HG03060 (cell line): Measurements from ENCODE around the gene NTM.
"Not testable (repeated sequence)": the region's sequence is repeated elsewhere in the genome, so short reads cannot be mapped to it uniquely, and the experiment has no call there.

ENCODE experiments used
- ATAC-seq: cut with Tn5 transposase; IDR thresholded peaks from one replicate; pipeline ENCODE4 v1.9.1; 2021; ENCODE audit warnings: low read depth, moderate number of reproducible peaks; ENCODE audit not compliant: unreplicated experiment

The NTM gene

GRCh38 chr11:131370090-131370751, at the start of gene NTM:
NTM (plus strand) TSS chr11:131370615.
- ATAC-seq = no peak

GRCh38 chr11:131324921-131325570, 45.4 kb upstream of the NTM start:
- no peak for ATAC-seq

DNA sequence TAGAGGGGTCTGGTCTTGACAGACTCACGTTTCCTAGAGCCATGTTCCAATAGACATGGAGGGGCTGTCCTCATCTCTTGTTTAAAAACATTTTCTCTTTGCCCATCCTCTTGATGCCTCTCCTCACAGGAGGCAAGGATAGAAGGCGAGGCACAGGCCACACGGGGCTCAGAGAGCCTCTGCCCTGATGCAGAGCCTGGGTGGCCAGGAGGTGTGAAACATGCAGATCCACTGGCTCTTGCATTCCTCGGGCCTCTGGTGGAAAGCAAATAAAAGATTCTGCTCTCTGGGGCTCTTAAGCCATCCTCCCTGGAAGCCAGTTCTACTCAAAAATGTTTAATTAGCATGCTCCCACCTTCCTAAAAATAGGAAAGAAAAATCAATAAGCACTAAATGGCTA, 43.6 kb upstream of the NTM start:
- ATAC-seq = no peak

- no peak for ATAC-seq
Measured at GRCh38 chr11:131327421-131327820, 43.0 kb upstream of the NTM start.

GRCh38 chr11:131328843-131329242, 41.6 kb upstream of the NTM start:
- no peak for ATAC-seq

DNA sequence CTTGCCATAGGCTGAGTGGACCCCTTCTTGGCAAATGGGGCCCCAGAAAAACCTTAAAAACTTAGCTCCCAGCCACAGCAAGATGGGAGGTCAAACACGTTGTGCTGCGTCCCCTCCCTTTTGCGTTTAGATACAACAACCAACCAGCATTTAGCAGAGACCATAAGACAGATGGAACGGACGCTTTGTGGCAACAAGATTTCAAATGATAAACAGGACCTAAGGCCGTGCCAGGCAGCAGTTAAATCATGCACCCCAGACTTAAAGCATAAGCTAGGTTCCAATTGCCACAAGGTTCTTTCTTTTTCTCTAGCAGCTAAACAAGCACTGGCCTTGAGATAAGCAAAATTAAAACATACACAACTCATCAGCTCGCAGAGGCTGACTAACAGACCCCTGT, 39.4 kb upstream of the NTM start:
- no peak for ATAC-seq

DNA sequence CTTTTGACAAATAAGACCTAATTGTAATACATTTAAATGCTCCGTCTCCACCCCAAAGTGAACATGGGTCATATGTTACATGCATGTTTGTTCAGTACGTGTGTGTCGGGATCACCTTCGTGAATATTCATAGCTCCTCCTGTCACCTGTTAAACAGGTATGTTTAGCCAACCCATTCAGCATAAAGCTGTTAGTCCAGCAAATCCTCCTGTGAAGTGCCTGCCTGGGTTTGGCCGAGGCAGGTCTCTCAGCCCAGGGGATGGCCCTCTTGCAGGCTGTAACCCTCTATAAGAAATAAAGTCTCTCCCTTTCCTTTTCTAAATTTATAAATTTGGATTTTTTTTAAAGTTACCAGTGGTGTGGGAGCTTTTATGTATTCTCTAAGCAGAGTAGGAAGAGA, 38.9 kb upstream of the NTM start:
- no peak for ATAC-seq

DNA sequence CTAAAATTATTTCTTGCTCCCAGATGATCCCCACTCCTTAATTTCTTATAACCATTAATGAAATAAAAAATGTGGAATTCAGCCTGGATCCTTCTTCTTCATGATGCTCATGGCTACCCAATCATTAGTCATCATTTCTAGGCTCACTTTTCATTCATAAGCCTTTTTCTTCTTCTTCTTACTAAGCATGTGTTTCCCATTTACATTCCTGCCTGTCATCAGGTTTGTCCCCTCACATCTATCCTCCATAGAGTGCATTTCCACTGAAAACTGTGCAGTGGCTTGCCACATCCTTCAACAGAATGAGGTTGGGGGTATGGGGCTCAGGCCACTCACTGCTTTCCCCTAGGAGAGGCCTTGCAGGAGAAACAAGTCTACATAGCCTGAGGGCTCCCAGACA, 35.8 kb upstream of the NTM start:
- ATAC-seq = no peak

GRCh38 chr11:131341900-131342299, 28.5 kb upstream of the NTM start:
- ATAC-seq = not testable (repeated sequence)

- not testable (repeated sequence) for ATAC-seq
Measured at GRCh38 chr11:131342442-131342841, 28.0 kb upstream of the NTM start.

DNA sequence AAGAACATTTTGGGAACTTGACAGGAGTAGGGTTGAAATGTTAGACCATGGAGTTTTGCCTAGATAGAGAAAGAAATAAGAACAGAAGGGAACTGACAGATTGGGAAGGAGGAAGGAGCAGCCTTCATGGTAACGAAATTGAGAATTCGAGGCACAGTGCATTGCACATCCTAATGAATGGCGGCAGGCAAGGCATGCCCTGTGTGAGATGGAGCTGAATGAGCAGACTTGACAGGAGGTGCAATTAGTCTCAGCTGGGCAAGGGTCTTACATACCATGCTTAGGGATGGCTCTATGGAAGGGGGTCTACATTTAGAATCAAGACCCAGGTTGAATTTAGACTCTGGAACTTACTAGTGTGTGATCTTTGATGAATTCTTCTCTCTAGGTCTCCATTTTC, 25.0 kb upstream of the NTM start:
- ATAC-seq = no peak

DNA sequence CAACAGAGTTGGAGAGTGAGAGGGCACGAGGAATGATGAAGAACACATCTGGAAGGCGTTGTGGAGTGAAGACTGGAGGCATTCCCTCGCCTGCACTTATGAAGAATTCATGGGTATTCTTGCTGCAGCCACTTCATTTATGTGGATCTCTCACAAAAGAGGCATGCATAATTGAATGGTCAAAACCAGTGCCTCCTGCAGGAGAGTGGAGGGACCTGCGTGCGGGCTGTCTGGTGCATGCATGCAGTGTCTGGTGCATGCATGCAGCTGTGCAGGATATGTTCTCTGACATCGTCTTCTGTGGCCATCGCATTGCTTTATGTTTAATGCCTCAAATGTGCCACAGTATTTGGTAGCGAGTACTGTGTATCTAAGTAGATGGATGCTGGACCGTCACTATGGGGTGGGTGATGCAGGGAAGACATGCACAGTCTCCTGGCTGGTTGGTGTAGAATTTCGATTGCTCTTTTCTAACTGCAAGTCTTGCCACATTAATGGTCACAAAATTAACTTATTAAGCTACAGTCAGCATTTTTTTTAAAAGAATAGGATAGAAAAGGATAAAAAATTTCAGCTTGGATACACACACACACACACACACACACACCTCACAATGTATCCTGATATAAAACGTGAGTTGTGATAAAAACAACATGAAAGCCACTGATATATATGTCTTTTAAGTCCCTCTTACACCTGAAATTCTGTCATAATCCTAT, 20.9 kb upstream of the NTM start:
- ATAC-seq = no peak

GRCh38 chr11:131350872-131351271, 19.5 kb upstream of the NTM start:
- ATAC-seq = no peak

GRCh38 chr11:131351848-131352247, 18.6 kb upstream of the NTM start:
- ATAC-seq = no peak

DNA sequence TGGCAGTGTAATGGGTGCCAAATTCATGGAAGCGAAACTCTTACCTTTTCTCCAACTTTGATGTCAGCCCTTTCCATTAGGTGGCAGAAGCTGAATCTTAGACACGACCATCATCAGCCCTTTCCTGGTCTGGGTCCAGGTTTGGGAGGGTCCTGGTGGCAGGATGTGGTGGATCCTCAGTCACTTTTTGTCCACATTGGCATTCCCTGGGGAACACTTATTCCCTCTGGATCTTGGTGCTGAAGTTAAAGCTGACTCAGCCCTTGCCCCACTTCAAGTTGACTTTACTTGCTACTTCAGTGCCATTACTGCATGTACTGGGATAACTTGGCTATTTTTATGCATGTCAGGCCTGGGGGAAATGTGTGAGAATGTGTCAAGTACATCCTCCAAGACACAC, 16.6 kb upstream of the NTM start:
- ATAC-seq = no peak

GRCh38 chr11:131354251-131354701, 16.1 kb upstream of the NTM start:
- no peak for ATAC-seq

- ATAC-seq = no peak
Measured at GRCh38 chr11:131356206-131356605, 14.2 kb upstream of the NTM start.

GRCh38 chr11:131365329-131365930, 5.0 kb upstream of the NTM start:
- no peak for ATAC-seq

DNA sequence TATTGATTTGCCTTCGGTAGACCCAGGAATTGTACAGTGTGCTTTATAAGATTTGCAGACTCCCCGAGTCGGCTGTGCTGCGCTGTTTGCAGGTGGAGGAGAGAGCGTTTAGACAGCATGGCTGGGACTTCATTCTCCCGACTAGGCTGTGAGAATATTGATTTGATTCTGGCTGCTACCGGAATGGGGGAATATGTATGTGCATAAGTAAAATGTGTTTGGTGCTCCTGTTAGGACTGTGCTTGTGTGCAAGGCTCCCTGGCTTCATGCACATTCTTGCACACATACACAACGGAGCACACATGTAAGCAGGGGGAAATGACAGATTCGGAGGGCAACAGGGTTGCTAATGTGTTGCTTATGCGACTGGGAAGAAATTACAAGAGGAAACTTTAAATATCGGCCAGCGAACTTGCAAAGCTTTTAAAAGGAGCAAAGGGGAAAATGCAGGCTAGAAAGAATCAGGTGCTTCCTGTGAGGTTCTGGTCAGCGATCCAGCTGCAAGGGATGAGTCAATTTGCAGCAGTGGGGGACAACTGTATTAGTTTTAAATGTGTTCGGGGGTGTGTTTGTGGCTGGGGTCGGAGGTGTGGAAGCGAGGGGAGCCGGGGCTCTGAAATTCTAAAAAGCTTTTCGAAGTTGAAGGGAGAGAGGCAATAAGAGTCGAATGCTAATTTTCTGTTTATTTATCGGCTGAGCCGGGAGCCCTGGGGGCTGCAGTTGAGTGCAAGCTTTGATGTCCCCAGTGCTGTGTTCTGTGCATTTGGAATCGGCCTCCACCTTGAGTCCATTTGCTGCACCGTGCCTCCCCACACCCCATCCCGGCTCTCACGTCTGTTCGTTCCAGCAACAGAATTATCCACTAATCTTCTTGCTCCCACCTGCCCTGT, 731 bp downstream of the NTM start:
- ATAC-seq = no peak

DNA sequence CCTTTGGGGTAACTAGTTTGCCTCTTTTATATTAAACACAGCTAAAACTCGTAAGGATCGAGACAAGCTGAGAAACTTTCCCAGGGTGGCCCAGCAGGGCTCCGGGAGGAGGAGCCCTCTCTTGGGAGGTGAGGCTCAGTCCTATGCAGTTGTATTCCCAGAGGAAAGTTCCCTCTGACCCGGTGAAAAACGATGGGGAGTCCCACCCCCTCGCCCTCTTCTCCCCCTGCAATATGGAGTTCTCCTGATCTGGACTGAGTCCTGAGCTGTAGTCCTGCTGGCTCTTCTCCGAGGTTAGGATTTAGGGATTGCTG, 1.3 kb downstream of the NTM start:
- ATAC-seq = no peak
